Fibroblast of lung (primary cell): ENCODE measurements around the gene UST. TPM values are rescaled to one million over a fixed set of nuclear protein-coding genes. Genes with fewer than 3 reads are reported as not detected.

Source experiments
- DNase-seq, 2 donors: peaks; one replicate each; pipeline versions ENCODE4 v3.0.0 to v3.0.0-alpha.2; 2010; ENCODE audit warnings: low read depth in 2 of 2
- H2AFZ ChIP-seq: 2 replicates; pipeline ENCODE4 v1.5.1; 2012; ENCODE audit warnings: low read length, control low read depth, inconsistent platforms
- H3K27ac ChIP-seq: 2 replicates; pipeline ENCODE4 v1.5.1; 2011; ENCODE audit warnings: low read length, control low read depth; ENCODE audit not compliant: insufficient read depth
- H3K27me3 ChIP-seq: 2 replicates; pipeline ENCODE4 v1.5.1; 2011; ENCODE audit warnings: mild to moderate bottlenecking, low read length; ENCODE audit not compliant: control insufficient read depth, insufficient read depth
- H3K36me3 ChIP-seq: 2 replicates; pipeline ENCODE4 v1.5.1; 2011; ENCODE audit warnings: low read length; ENCODE audit not compliant: control insufficient read depth, insufficient read depth
- H3K4me1 ChIP-seq: 2 replicates; pipeline ENCODE4 v1.5.1; 2011; ENCODE audit warnings: low read length; ENCODE audit not compliant: control insufficient read depth, insufficient read depth; ENCODE audit errors: extremely low read depth
- H3K4me2 ChIP-seq: 2 replicates; pipeline ENCODE4 v1.5.1; 2011; ENCODE audit warnings: low read length, control low read depth; ENCODE audit not compliant: insufficient read depth; ENCODE audit errors: extremely low read depth
- H3K4me3 ChIP-seq, 4 experiments: fragments of 200-600 bp in 1 of 4; sonication (generic) in 1 of 4; replicated peaks in 1 of 4; 2 replicates each; pipeline ENCODE4 v1.5.1; 2011 to 2016; ENCODE audit warnings: low read length in 4 of 4, low read depth in 3 of 4, mild to moderate bottlenecking in 3 of 4, control low read depth in 2 of 4, inconsistent platforms in 1 of 4, mixed read lengths in 1 of 4; ENCODE audit not compliant: insufficient read depth in 1 of 4; ENCODE audit errors: control extremely low read depth in 1 of 4
- H3K79me2 ChIP-seq: 2 replicates; pipeline ENCODE4 v1.5.1; 2012; ENCODE audit warnings: mild to moderate bottlenecking, low read length, inconsistent platforms; ENCODE audit not compliant: control insufficient read depth, insufficient read depth
- H3K9ac ChIP-seq: 2 replicates; pipeline ENCODE4 v1.5.1; 2011; ENCODE audit warnings: mild to moderate bottlenecking, low read length, control low read depth; ENCODE audit not compliant: insufficient read depth
- H3K9me3 ChIP-seq: 2 replicates; pipeline ENCODE4 v1.5.1; 2012; ENCODE audit warnings: low read depth, low read length; ENCODE audit not compliant: control insufficient read depth, insufficient read depth
- H4K20me1 ChIP-seq: 2 replicates; pipeline ENCODE4 v1.5.1; 2011; ENCODE audit warnings: low read length; ENCODE audit not compliant: control insufficient read depth, insufficient read depth; ENCODE audit errors: extremely low read depth
- CTCF ChIP-seq, 2 donors: IDR thresholded peaks in 1 of 2; conservative IDR thresholded peaks in 1 of 2; 1 replicate in 1 of 2; 2 replicates in 1 of 2; pipeline ENCODE4 v1.5.1; 2011 to 2012; ENCODE audit warnings: low read length in 2 of 2, control low read depth in 1 of 2, inconsistent platforms in 1 of 2, low read depth in 1 of 2, mild to moderate bottlenecking in 1 of 2
- EZH2 ChIP-seq: IDR thresholded peaks from 2 replicates; pipeline ENCODE4 v1.5.1; 2012; ENCODE audit warnings: low read length, control low read depth, mild to moderate bottlenecking; ENCODE audit errors: missing control alignments
- polyA plus RNA-seq, 2 donors: library from polyadenylated mRNA; depleted of rRNA in 1 of 2; stranded (reverse) in 1 of 2; unstranded in 1 of 2; fragments of >200 nt; gene quantifications; 2 replicates each; pipeline ENCODE4 v1.2.1, GENCODE V29; 2011 to 2012; ENCODE audit warnings: missing spikeins in 1 of 2
- total RNA-seq: library from RNA; depleted of rRNA; stranded (reverse); fragments of >200 nt; gene quantifications from 2 replicates; pipeline ENCODE4 v1.2.1, GENCODE V29; 2014

Gene UST
- total and polyA plus RNA-seq, 2 donors (not counting 1 experiment from before 2014, with no cell fraction given): 6.8 to 19.5 TPM

DNA sequence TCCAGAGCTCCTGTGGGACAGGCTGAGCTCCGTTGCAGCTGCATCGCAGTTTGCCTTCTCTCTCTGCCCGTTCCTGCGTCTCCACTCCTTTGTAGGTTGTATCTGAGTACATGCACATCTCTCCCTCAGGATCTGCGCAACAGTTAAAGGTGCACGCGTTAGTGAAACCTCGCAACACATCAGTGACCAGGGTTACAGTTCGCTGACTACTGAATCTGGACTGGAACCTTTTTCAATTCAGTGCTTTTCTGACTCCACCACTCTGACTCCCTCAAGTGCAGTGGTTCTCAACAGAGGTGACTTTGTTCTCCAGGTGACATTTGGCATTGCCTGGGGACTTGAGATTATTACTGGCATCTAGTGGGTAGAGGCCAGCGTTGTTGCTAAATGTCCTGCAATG, 44.0 kb downstream of the UST start:
- Histone ChIP-seq H2AFZ (no peak overlapping the region), H3K4me1 (no peaks in the 10 kb centered on the region), H3K36me3 (no peaks in the 10 kb centered on the region), H3K79me2 (no peaks in the 10 kb centered on the region), H4K20me1 (no peaks in the 10 kb centered on the region), H3K9ac (no peak overlapping the region), H3K4me3 (no peak overlapping the region), H3K4me2 (no peak overlapping the region), H3K27me3 (no peaks in the 10 kb centered on the region), H3K27ac (no peak overlapping the region), H3K9me3 (no peaks in the 10 kb centered on the region)
- DNase-seq: no peak
- TF ChIP-seq EZH2 (no peak), CTCF (conservative IDR thresholded peaks at IDR 0.05 in 1 of 2, IDR thresholded peaks at IDR 0.05 in 1 of 2; ENCODE audit: low read depth in 1 of 2, low read length in 2 of 2) (no peak)

GRCh38 chr6:148791372-148791771, 44.5 kb downstream of the UST start:
- Histone ChIP-seq H3K27me3 (no peaks in the 10 kb centered on the region), H3K36me3 (no peaks in the 10 kb centered on the region), H3K79me2 (no peaks in the 10 kb centered on the region), H3K4me2 (no peak overlapping the region), H3K4me1 (no peaks in the 10 kb centered on the region), H2AFZ (no peak overlapping the region), H3K4me3 (no peak overlapping the region), H3K9ac (no peak overlapping the region), H3K27ac (no peak overlapping the region), H4K20me1 (no peaks in the 10 kb centered on the region), H3K9me3 (no peaks in the 10 kb centered on the region)
- DNase-seq: no peak
- TF ChIP-seq CTCF (conservative IDR thresholded peaks at IDR 0.05 in 1 of 2, IDR thresholded peaks at IDR 0.05 in 1 of 2; ENCODE audit: low read depth in 1 of 2, low read length in 2 of 2): no peak
- TF ChIP-seq EZH2: no peak

- H2AFZ ChIP-seq: no peak overlapping the region
- H3K9ac ChIP-seq: no peak overlapping the region
- no peak overlapping the region for H3K4me3 ChIP-seq
- no peaks in the 10 kb centered on the region for H3K36me3 ChIP-seq
- H3K9me3 ChIP-seq: no peaks in the 10 kb centered on the region
- H3K27me3 ChIP-seq: no peaks in the 10 kb centered on the region
- H3K4me1 ChIP-seq: no peaks in the 10 kb centered on the region
- TF ChIP-seq CTCF (conservative IDR thresholded peaks at IDR 0.05 in 1 of 2, IDR thresholded peaks at IDR 0.05 in 1 of 2; ENCODE audit: low read depth in 1 of 2, low read length in 2 of 2): no peak
- TF ChIP-seq EZH2: no peak
- H3K4me2 ChIP-seq: no peak overlapping the region
- no peaks in the 10 kb centered on the region for H3K79me2 ChIP-seq
- no peak overlapping the region for H3K27ac ChIP-seq
- no peaks in the 10 kb centered on the region for H4K20me1 ChIP-seq
- DNase-seq: peak; percentile 12 to 46
Observed at GRCh38 chr6:148793721-148794120, 46.9 kb downstream of the UST start.
